Measurements from ENCODE around the gene SCYGR1. TPM values are rescaled to one million over a fixed set of nuclear protein-coding genes. Genes with fewer than 3 reads are reported as not detected.

Gene SCYGR1
- total RNA-seq, 1 donor from 2014 or later: not detected

DNA sequence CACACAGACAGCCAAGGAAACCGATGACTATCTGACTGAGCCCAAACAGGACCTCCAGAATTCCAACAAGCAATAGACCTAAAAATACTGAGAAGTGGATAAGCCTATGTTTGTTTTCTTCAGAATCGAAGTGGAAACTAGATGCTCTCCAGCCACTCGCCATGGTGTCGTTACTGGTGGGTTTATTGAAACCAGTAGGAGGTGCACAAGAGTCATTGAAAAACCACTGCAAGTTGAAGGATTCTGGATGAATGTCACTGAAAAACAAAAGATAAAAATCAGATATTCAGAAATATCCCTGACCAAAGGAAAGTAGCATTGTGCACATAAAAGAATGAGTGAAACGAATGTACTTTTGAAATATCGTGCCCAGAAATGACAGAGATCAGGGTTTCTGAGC is 24.0 kb downstream of the SCYGR1 start:
- no peak for DNase-seq (ENCODE audit: extremely low spot score, unreplicated experiment)
- H3K9me3 Mint-ChIP-seq (ENCODE audit: unreplicated experiment): no peaks in the 10 kb centered on the region
- no peak overlapping the region for H3K4me3 Mint-ChIP-seq (ENCODE audit: unreplicated experiment)
- H3K27ac Mint-ChIP-seq (ENCODE audit: unreplicated experiment): no peak overlapping the region
- H3K36me3 Mint-ChIP-seq (ENCODE audit: unreplicated experiment): peaks cover 23% of the 10 kb centered on the region
- no peaks in the 10 kb centered on the region for H3K27me3 Mint-ChIP-seq (ENCODE audit: unreplicated experiment)
- peaks cover 15% of the 10 kb centered on the region for H3K4me1 Mint-ChIP-seq (ENCODE audit: unreplicated experiment)
- TF ChIP-seq, protein P1, sequence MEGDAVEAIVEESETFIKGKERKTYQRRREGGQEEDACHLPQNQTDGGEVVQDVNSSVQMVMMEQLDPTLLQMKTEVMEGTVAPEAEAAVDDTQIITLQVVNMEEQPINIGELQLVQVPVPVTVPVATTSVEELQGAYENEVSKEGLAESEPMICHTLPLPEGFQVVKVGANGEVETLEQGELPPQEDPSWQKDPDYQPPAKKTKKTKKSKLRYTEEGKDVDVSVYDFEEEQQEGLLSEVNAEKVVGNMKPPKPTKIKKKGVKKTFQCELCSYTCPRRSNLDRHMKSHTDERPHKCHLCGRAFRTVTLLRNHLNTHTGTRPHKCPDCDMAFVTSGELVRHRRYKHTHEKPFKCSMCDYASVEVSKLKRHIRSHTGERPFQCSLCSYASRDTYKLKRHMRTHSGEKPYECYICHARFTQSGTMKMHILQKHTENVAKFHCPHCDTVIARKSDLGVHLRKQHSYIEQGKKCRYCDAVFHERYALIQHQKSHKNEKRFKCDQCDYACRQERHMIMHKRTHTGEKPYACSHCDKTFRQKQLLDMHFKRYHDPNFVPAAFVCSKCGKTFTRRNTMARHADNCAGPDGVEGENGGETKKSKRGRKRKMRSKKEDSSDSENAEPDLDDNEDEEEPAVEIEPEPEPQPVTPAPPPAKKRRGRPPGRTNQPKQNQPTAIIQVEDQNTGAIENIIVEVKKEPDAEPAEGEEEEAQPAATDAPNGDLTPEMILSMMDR (IDR thresholded peaks at IDR 0.05): no peak

DNA sequence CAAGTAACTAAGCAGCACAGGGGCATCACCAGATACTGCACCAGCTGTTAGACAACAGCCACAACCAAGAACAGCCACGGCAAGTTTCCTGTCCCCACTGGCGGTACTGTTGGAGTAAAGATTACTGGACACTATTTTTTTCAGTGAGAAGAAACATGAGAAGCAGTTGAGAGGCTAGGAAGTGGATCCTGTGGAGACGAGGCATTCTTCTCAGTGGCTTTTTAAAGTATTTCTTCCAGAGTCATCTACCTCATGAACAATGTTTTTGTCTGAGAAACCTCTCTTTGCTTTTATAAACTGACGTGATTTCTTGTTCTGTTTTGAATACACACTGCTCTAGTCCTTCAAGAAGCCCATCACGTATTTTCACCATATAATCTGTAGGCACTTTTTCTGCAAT is 27.4 kb downstream of the SCYGR1 start:
- DNase-seq (ENCODE audit: extremely low spot score, unreplicated experiment): no peak
- Mint-ChIP-seq H3K36me3 (ENCODE audit: unreplicated experiment) (peaks cover 43% of the 10 kb centered on the region), H3K27me3 (ENCODE audit: unreplicated experiment) (no peaks in the 10 kb centered on the region), H3K9me3 (ENCODE audit: unreplicated experiment) (no peaks in the 10 kb centered on the region), H3K27ac (ENCODE audit: unreplicated experiment) (no peak overlapping the region), H3K4me3 (ENCODE audit: unreplicated experiment) (no peak overlapping the region), H3K4me1 (ENCODE audit: unreplicated experiment) (peaks cover 6% of the 10 kb centered on the region)
- TF ChIP-seq, protein P1 (IDR thresholded peaks at IDR 0.05): no peak

DNA sequence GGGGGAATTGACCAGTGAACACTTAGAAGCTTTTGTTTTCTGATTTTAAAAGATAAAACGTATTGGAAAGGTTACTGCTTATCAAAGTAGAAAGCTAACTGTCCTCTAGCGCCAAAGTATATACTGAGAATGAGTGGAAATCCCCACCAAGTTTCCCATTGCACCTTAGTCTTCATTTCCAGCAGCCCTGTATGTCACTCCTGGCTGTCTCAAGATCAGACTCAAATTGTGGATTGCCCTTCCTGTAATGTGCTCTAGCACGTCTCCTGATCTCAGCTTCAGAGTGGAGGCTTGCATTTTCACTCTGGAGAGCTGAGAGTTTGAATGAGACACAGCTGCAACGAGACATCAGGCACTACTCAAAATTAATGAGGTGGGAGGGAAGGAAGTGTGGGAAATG is 36.1 kb downstream of the SCYGR1 start:
- no peak for DNase-seq (ENCODE audit: extremely low spot score, unreplicated experiment)
- Mint-ChIP-seq H3K4me3 (ENCODE audit: unreplicated experiment) (no peak overlapping the region), H3K27me3 (ENCODE audit: unreplicated experiment) (no peaks in the 10 kb centered on the region), H3K36me3 (ENCODE audit: unreplicated experiment) (peaks cover 36% of the 10 kb centered on the region), H3K9me3 (ENCODE audit: unreplicated experiment) (no peaks in the 10 kb centered on the region), H3K4me1 (ENCODE audit: unreplicated experiment) (no peaks in the 10 kb centered on the region), H3K27ac (ENCODE audit: unreplicated experiment) (no peak overlapping the region)
- TF ChIP-seq, protein P1 (IDR thresholded peaks at IDR 0.05): no peak

DNA sequence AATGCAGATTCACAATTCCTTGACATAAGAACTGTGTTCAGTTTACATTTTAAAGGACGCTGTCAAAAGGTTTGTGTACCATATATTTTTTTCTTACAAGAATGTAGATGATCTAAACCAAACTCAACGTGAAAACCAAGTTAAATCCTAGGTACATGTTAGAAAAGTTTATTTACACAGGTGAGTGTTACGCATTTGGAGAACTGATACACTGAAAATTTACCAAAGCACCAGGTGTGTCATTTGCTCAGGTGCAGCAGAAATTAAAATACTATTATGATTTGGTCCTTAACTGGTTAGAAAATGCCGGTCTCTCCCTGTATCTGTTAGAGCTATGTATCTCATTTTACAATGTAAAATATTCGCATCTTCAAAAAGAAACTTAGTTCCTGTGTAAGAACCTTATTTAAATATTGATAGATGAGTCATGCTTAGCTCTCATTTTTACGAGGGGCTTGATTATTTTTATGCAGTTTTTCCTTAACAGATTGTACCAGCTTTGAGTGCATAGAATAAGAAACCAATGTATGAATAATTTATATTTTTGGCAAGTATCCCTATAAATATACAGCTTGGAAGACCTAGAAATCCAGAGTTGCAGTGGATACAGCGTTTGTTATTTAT is 37.6 kb downstream of the SCYGR1 start:
- peaks cover 32% of the 10 kb centered on the region for H3K36me3 Mint-ChIP-seq (ENCODE audit: unreplicated experiment)
- no peaks in the 10 kb centered on the region for H3K4me1 Mint-ChIP-seq (ENCODE audit: unreplicated experiment)
- no peaks in the 10 kb centered on the region for H3K27me3 Mint-ChIP-seq (ENCODE audit: unreplicated experiment)
- TF ChIP-seq, protein P1 (IDR thresholded peaks at IDR 0.05): no peak
- DNase-seq (ENCODE audit: extremely low spot score, unreplicated experiment): no peak
- H3K4me3 Mint-ChIP-seq (ENCODE audit: unreplicated experiment): no peak overlapping the region
- H3K27ac Mint-ChIP-seq (ENCODE audit: unreplicated experiment): no peak overlapping the region
- H3K9me3 Mint-ChIP-seq (ENCODE audit: unreplicated experiment): no peaks in the 10 kb centered on the region

DNA sequence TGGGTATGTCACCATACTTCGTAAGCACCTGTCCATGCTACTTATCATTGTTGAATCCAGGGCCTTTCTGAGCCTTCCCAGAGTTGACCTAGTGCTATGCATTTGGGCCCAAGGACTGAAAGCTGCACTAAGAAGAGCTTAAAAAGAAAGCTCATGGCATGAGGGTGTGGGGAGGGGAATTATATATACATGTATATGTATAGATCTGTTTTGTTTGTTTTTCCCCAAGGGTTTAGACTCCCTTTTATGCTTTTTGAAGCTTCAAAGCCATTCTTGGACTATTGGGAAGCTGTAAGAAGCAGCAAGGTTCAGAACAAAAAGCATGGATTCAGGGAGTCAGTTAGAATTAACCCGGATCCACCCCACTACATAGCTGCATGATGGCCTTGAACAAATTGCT is 39.4 kb downstream of the SCYGR1 start:
- no peaks in the 10 kb centered on the region for H3K9me3 Mint-ChIP-seq (ENCODE audit: unreplicated experiment)
- peaks cover 28% of the 10 kb centered on the region for H3K36me3 Mint-ChIP-seq (ENCODE audit: unreplicated experiment)
- H3K27me3 Mint-ChIP-seq (ENCODE audit: unreplicated experiment): no peaks in the 10 kb centered on the region
- H3K27ac Mint-ChIP-seq (ENCODE audit: unreplicated experiment): no peak overlapping the region
- no peaks in the 10 kb centered on the region for H3K4me1 Mint-ChIP-seq (ENCODE audit: unreplicated experiment)
- no peak overlapping the region for H3K4me3 Mint-ChIP-seq (ENCODE audit: unreplicated experiment)
- TF ChIP-seq, protein P1 (IDR thresholded peaks at IDR 0.05): no peak
- no peak for DNase-seq (ENCODE audit: extremely low spot score, unreplicated experiment)
